ENCODE results near the gene LRMDA.
"Not testable (repeated sequence)": the region's sequence is repeated elsewhere in the genome, so short reads cannot be mapped to it uniquely, and the experiment has no call there.

LRMDA gene

DNA sequence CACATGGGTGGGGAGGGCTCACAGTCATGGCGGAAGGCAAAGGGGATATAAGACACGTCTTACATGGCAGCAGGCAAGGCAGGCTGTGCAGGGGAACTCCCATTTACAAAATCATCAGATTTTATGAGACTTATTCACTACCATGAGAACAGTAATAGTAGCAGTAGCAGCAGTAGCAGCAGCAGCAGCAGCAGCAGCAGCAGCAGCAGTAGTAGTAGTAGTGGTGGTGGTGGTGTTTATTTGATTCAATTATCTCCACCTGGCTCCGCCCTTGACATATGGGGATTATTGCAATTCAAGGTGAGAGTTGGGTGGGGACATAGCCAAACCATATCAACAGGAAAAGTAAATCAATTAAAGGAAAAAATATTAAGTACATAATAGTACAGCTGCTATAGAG is 184.7 kb downstream of the LRMDA start:
- peak; percentile 33 for DNase-seq

GRCh38 chr10:75616874-75617478 is 185.6 kb downstream of the LRMDA start:
- no peak for DNase-seq

DNA sequence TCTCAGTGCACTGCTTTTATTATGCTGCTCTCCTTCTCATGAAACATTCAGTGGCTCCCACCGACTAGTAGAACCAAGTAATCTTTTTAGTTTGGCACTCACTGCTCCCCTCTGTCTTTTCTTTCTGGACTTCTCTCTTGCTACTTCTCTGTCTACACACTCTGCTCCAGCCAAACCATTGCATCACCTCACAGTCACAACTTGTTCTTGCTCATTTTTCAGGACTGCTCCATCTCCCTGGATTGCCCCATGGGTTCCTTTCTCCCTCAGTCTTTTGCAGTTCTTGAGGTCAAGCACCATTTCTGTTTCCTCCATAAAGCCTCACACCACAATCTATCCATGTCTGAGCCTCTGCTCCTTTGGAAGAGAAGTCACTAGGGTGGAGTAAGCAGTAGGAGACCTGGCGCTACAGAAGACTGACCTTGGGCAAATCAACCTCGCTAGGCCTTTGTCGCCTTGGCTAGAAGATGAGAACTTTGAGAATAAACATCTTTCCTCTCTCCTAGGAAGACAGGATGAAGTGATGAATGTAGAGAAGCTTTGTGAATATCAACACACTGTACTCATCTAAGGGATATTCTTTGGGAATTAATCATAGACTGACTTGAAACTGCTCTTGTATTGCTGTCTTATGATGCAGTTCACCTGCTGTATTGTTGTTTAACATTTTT is 186.2 kb downstream of the LRMDA start:
- no peak for DNase-seq

DNA sequence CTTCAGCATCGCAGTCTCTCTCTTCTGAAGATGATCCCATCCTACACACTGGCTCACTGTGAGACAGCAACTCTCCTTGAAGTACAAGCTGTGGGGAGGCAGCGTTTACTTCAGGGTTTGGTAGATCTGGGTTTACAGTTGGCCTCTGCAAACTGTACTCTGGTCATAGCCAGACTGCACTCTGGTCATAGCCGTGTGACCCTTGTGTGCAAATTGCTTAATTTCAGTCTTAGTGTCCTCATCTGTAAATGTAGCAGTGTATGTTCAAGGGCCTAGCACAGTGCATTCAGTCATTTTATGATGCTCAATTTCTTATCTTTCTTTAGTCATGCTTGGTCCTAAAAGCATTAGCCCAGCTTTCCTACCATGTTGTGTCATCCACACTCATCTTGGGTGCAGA is 188.2 kb downstream of the LRMDA start:
- DNase-seq: no peak

- DNase-seq: no peak
Measured at GRCh38 chr10:75620356-75620755, 188.9 kb downstream of the LRMDA start.

- not testable (repeated sequence) for DNase-seq
Measured at GRCh38 chr10:75621003-75621402, 189.6 kb downstream of the LRMDA start.

DNA sequence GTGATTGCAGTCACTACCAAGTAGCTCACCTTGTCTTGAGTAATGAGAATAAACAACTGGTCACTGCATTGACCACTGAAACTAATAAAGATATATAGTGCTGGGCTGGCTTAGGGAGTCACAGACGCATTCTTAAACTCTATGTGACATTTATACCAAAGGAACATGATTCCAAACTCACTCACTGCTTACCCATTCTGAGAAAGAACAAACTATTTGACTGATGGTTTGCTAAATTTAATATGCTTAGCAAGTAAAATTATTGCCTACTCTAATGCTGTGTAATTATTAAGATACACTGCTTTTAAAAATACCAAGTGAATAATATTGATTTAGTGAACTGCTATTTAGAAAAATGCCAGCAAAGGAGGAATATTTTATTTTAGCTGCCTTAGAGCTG is 191.1 kb downstream of the LRMDA start:
- DNase-seq: no peak

GRCh38 chr10:75623310-75624093 is 192.1 kb downstream of the LRMDA start:
- no peak for DNase-seq

DNA sequence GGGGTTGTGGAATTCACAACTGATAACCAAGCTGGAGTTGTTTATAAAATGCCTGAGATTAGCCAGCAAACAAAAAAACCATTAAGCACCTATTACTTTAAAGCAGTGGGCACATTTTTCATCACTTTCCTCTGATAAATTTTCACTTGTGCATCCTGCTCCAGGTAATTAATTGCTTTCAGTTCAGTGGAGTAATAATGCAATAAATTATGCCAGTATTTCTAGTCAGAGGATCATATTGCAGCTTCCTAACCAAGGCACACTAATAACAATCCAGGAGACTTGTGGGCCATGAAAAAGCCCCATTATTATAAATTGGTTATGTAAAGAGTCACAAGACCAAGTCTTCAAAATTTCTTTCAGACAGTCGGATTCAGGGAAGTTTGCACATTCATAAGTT is 193.2 kb downstream of the LRMDA start:
- no peak for DNase-seq

DNA sequence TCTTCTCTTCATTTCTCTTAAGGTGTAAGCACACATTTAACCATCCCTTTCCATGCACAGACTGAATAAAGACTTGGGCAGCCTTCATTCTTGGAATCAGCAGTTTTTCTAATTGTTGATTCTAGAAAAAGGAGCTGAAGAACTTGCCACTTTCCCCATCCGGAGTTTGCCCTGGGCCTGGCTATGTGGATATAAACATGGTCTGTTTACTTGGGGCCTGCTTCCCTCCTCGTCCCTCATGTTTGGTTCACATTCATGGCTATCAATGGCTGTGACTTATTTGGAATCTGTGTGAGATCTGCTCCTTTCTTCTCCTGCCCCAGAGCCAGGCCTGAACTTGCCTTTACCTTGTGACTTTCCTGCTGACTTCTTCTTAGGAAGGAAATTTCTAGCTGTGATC is 199.3 kb downstream of the LRMDA start:
- DNase-seq: no peak

DNA sequence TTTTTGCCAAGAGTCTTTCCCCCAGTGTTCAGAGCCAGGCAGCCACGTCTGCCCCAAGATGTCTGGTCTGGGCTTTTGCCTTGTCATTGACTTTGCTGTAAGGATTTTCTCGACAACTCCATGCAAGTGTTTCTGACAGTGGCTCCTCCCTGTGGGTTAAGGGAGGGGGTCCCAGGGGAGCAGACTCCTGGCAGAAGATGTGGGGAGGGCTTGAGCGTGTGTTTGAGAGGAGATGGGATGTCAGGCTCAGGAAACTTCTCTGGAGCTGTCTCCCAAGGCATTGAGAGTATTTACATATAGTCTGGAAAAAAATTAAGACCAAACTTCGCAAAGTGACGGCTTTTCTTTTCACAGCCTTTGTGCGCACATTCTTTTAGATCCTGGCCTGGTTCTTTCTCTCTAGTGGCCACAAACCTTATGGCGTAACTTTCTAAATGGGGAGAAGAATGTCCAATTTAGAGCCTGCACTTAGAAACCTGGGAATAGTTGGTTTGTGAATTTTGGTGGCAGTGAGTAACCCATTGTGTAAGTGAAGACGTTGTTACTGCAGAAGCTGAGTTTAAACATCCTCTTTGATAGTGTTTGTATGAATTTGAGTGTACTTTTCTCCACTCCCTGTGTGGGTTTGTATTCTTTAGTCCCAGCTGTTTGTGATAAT is 201.5 kb downstream of the LRMDA start:
- DNase-seq: peak; percentile 5

- DNase-seq: no peak
Measured at GRCh38 chr10:75633568-75633967, 202.1 kb downstream of the LRMDA start.

DNA sequence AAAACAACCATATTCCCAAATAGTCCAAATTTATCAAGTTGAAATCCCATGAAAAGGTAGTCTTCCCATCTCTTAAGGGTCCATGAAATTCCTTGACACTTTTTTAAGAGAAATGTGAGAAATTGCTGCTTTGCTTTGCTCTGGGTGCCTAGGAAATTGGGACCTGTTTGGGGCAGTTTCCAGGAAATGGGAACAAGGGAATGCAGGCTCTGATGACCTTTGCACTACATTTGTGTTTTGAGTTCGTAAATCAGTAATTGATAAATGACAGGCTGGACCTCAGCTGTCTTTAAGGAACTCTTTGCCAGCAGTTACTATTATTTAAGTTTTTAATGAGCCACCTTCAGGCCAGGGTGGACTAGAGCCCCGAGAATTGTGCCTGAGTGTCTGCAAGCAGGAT is 203.5 kb downstream of the LRMDA start:
- DNase-seq: no peak

- no peak for DNase-seq
Measured at GRCh38 chr10:75638752-75639151, 207.3 kb downstream of the LRMDA start.

DNA sequence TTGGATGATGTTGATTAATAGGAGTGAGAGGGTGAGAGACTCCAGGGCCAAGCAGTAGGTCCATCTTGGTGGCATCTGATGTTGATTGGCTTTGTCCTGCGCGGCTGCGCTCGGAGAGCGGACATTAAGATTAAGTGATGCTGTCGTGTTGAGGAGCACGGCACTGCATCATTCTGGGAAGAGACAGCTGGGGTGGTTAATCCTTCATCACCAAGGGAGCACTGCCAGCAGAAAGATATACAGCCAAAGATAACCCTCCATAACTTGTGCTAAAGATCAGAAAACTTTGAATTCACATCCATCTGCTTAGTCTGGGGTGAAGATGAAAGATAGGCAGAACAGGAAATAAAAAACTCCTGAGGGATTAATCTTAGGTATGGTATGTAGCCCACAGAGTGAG is 208.3 kb downstream of the LRMDA start:
- DNase-seq: peak; percentile 43

GRCh38 chr10:75640381-75640780 is 209.0 kb downstream of the LRMDA start:
- no peak for DNase-seq

- DNase-seq: no peak
Measured at GRCh38 chr10:75640803-75641202, 209.4 kb downstream of the LRMDA start.

DNA sequence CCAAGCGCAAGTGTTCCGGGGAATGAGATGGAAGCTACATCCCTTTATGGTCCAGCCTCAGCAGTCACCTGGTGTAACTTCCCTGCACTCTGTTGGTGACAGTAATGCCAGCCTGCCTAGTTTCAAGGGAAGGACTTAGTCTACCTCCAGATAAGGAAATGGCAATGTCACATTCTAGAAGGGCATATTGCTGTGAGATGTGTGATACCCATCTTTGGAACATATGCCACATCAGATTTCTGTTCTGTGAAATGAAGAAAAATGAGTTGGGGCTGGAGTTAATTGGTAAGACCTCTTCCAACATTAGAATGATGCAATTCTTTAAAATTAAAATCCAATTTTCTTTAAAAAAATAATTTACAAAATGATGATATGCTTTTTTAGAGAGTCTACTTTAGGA is 212.0 kb downstream of the LRMDA start:
- no peak for DNase-seq

DNA sequence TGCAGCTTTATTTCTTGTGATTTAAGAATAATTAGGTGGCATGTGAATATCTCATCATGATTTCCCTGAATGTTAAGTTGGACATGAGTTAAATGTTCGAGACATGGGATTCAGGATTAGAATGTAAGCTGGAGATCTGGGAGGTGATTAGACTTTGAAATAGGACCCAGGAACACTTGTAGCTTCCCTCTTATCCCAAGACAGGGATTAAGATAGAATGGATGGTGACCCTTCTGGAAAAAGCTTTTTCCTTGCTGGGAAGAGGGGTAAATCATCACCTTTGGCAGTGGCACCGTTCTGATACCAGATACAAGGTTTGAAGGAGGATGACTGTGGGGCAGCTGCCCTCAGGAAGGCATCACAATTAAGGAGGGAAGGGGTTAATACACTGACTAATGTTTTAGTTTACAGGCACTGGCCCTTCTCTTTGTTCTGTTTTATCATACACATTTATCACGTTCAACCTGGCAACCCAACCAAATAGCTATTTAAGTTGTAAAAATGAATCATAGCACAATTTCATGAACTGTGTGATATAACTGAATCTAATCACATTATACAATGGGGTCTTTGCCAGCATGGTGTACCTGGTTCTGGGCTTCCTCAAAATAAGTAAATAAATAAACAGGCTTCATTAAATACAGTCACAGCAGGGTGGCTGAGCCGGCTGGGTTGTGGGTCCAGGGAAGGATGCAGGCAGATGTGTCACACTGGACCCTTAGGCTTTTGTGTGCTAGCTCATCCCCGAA is 212.7 kb downstream of the LRMDA start:
- peak; percentile 2 for DNase-seq

- DNase-seq: no peak
Measured at GRCh38 chr10:75645704-75646103, 214.3 kb downstream of the LRMDA start.

DNA sequence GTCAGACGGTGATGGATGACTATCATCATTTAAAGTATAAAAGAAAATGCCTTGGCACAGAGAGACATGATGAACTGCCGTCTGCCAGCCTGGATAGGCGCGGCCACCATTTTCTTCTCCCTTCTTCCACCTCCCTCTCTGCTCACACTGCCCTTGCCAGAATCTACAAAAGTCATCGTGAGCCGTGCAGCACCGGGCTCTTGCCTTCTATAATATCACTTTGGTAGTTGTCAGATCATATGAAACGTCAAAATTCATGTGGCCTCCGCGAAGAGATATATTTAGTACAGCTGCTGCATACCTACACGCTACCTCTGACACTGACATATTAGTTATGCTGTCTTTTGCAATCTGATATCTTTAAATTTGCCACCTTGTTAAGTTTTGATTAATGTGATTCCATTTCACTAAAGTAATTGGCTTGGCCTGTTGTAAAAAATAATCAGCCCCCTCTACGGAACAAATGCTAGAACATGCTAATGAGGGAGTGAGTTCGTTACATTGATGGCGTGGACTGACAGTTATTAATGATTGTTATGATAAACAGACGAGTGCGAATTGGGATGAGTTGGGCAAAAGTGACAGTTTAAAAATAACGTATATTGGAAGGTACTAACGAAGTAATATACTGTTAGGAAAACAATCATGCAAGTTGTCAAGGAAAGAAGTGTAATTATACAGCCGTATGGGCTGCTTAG is 214.9 kb downstream of the LRMDA start:
- DNase-seq: no peak

DNA sequence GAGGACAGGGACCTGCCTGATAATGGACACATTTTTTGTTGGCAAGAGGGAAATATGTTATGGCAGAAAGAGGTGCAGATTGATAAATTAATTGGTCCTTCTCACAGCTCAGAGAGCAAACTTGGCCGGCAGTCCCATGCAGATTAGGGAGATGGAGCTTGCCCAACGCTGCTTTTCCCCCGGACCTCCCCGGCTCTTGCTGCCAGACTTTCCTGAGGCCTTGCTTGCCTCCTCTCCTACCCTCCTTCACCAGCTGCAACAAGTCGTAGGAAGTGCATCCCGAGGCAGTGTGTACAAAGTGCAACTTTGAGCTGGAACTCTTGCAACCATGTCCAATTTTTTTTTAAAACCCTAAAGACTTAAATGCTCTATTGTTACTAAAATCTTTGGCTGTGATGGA is 215.5 kb downstream of the LRMDA start:
- DNase-seq: no peak

All from NCI-H82 (cell line).